HG03342 (cell line): ENCODE data around the gene LDAH.

Experiments used
- ATAC-seq: cut with Tn5 transposase; IDR thresholded peaks from one replicate; pipeline ENCODE4 v1.9.1; 2021; ENCODE audit warnings: mild to moderate bottlenecking, moderate library complexity; ENCODE audit not compliant: unreplicated experiment

Gene LDAH

DNA sequence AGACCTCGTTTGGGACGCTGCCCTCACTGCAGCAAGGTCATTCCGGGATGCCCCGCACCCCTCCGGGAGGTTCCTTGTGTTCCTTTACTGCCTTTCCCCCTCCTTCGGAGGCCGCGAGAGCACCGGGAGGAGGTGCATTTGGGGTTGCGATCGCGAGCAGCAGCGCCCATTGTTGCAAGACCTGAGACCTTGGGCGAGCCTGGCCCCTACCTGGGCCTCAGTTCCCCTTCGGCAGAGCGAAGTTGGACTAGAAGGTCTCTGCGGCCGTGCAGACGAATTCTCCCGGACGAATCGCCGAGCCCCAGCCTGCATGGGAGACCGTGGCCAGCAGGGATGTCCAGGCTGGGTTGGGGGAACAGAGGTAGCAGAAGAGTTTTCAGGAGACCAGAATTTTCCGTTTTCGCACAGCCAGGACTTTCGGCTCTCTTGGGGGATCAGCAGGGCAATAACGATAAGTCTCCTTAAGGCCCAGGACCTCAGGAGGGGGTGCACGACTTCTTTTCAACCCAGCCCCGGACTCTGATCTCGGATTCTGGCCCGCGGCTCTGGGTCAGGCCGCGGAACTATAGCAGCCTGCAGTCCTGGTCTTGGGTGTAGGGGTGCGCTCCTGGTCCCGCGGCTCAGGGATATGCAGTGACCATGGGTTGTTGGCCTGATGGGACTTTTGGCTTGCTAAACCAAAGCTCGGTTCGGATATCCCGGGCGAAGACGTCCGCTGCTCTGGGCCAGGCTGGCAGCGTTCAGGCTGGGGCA lies 153.2 kb downstream of the LDAH start:
- ATAC-seq: no peak

DNA sequence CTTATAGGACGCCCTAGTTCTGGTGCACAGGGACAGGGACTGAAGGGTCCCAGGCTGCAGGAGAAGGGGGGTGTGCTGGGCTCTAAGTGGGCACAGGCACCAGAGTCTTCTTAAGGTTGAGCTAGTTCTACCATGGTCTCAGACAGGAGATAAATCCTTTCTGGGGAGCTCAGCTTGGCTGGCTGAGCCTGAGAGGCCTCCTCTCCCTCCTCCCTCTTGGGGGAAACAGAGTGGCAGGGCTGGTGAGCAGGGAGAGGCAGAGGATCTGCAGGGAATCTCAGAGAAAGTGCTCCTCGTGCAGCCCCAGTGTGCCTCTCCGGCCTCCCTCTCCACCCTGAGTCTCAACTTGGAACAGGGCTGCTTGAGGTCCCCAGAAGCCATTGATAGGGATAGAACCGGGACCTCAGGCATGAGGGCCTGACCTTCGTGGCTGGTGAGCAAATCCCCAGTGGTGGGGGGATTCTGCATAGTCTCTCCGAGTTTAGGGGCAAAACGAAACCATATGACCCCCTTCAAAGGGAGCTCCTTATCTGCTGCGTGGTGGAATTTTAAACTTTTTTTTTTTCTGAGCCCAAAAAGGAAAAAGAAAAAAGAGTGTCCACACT lies 153.9 kb downstream of the LDAH start:
- ATAC-seq: no peak

DNA sequence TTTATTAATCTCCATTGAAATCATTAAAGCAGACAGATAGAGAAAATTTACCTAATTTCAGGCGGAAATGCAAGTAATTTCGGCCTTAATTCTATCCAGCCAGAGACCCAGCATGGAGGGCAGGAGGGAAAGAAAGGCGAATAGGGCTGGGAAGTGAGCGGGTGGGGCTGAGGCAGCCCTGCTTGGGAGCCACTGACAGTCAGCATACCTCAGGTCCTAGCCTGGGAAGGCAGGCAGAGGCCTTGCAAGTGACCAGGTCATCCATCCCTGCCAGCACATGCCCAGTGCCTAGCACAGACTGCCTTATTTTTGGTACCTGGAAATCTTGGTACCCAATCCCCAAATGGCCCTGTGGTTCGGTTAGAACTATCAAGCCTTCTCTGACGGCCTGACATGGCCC lies 154.4 kb downstream of the LDAH start:
- no peak for ATAC-seq

DNA sequence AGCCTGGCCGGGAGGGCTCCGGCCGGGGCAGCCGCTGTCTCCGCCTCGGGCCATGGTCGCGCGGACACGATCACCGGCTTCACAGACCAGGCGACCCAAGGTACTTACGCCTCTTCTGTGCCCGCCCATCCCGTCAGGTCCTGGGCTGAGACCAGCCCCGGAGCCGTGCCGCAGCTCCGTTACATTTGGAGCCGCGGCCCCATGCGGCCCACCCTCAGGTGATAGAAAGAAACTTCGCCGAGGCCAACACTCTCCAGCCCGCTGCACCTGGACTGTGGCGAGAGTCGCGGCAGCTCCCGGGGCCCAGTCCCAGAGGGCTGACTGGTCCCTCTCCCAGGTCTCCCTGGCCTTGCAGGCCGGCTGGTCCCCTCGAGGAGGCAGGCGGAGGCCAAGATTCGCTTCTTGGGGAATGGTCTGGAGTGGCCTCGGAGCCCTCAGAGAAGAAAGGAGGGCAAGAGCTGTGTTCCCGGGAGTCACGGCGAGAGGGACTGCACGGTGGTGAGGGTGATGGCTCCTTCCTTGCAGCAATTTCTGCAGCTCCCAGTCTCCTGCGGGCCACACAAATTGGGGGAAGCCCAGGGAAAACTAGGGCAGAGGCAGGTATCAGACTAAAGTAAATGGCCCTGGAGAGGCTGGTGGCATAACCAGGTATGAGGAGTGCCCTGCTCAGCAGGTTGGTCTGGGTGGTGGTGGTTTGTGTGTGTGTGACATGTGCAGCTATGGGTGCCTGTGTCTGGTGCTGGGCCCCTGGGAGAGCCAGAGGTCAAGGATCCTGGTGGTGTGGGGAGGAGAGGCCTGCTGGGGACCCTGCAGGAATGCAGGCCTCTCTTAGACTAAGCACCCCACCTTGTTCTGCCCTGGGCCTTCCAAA lies 155.1 kb downstream of the LDAH start:
- no peak for ATAC-seq

DNA sequence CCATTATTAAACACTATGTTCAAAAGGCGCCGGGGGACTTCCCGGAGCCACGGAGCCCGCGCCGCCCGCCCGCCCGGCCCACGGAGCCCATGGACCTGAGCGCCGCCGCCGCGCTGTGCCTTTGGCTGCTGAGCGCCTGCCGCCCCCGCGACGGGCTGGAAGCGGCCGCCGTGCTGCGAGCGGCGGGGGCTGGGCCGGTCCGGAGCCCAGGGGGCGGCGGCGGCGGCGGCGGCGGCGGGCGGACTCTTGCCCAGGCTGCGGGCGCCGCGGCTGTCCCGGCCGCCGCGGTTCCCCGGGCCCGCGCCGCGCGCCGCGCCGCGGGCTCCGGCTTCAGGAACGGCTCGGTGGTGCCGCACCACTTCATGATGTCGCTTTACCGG lies 155.8 kb downstream of the LDAH start:
- no peak for ATAC-seq

DNA sequence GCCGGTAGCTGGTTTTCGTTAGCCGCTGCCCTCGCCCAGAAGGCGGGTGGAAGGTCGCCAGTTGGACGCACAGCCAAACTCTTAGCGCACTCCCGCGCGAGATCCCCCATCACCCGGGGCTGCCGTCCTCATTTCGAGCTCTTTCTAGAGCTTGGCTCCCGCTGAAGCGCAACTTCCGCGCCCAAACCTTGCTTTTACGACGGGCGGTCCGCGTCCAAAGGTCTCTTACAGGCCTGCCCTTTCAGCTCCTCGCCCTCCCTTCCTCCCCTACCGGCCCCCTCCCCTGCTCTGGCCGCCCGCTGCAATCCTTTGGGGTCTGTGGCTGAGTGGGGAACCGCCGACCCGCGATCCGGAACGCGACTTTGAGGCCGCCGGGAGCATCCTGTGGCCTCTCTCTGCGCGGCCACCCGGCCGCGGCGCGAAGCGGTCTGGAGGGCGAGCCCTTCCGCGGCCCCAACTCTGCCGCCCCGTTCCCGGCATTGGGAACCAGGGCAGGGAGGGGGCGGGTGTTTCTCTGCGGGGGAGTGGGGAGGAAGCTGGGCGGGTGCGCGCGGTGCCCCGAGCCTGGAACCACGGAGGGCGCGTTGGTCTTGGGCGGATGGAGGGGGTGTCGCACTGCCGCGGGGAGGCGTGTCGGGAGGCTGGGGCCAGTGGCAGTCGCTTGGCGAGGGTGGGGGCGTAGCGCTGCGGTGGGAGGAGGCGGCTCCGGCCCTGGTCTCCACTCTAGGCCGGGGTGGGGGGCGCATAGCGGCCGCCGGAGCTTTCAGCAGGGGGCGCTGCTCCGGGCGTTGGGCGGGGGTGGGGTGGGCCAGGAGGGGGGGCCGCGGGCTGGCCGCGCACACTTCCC lies 156.4 kb downstream of the LDAH start, which contains the start of gene GDF7:
GDF7 (plus strand) TSS at position 841 of the 847 bp plus-strand sequence. CDS start 96 bp downstream, outside the sequence.
- ATAC-seq: no peak

DNA sequence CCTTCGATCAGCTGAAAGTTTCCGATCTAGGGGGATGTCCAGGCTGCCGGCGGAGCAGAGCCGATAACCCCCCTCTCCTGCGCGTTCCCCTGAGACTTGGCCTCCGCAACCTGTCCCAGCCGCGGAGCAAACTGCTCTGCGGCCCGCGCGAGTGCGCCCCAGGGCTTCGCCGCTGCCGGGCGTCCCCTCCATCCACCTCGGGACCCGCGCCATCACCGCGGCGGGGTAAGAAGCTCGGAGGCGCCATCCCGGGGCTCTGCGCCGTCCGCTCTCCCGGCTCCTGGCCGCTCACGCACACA lies 156.9 kb downstream of the LDAH start:
- no peak for ATAC-seq

DNA sequence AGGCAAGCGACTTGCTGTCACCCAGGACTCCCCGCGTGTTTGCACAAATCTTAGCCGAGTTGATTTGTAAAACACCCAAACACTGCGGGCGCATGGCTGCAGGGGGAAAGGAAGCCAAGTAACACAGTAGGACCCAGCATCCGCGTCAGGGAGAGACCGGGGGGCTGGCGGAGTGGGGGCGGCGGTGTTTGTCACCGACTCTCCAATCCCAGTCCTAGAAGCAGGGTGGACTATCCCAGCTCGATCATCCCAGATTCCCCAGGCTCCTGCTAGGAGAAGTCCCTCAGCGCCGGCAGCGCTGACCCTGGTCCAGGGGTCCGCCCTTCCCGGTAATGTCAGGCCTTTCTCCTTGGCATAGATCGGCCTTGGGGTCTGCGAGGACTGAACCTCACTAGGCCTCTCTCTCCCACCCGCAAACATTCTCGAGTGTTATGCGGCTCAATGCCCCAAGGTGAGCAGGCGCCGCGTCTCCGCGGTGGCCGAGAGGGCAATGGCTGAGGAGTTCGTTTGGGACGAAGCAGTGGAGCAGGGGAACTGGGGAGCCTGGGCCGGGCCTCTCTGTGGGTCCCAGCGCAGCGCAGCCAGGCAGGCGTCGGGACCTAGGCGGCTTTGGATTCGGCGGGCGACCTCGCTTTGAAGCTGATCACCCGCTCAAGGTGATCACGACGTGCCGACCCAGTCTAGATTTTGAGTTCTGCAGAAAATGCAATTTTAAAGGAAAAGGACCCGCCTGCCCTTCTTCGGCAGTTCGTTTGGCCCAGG lies 157.5 kb downstream of the LDAH start:
- ATAC-seq: no peak

DNA sequence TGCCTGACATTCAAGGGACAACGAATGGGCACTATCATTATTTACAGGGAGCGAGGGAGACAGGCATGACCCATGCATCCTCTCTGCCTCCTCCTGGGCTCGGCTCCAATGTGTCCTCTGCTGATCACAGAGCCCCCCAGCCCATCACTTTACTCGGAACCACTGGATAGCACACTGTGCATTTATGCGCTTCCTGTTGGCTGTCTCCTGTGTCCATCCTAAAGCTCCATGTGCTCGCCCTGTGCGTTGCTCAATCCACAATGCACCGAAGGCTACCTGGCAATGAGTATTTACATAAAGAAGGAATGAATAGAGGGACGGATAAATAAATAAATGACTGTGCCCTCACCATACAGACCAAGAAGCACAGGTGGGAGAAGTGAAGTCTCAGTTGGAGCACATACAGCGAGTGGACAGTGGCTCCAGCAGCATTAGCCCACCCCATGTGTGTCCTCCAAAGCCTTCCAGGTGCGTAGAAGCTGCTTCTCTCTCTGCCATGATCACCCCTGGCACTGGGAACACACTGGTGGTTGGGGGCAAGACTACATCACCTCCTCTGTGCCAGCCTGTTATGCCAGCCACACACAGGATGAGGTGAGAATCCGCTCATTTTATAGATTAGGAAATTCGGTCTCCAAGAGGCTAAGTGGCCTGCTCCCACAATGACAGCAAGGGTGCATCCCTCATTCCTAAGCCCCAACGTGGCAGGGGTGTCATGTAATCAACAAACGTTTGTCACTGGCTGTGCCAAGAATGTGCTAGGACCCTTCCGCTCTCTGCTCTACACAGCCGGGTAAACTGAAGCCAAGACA lies 158.3 kb downstream of the LDAH start:
- no peak for ATAC-seq

DNA sequence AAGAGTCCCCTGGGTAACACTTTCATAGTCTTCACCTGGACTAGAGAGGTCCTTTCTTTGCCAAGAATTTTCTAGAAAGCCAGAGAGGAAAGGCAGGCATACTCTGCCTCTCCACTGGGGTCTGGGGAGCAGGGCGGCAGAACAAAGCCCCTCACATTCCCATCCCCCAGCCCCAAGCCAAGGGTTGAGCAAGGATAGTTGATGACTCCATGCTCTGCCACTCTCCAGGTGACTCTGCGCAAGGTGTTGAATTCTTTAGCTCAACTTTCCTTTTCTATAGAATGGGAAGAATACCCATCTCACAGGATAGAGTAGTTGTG lies 158.9 kb downstream of the LDAH start:
- no peak for ATAC-seq

DNA sequence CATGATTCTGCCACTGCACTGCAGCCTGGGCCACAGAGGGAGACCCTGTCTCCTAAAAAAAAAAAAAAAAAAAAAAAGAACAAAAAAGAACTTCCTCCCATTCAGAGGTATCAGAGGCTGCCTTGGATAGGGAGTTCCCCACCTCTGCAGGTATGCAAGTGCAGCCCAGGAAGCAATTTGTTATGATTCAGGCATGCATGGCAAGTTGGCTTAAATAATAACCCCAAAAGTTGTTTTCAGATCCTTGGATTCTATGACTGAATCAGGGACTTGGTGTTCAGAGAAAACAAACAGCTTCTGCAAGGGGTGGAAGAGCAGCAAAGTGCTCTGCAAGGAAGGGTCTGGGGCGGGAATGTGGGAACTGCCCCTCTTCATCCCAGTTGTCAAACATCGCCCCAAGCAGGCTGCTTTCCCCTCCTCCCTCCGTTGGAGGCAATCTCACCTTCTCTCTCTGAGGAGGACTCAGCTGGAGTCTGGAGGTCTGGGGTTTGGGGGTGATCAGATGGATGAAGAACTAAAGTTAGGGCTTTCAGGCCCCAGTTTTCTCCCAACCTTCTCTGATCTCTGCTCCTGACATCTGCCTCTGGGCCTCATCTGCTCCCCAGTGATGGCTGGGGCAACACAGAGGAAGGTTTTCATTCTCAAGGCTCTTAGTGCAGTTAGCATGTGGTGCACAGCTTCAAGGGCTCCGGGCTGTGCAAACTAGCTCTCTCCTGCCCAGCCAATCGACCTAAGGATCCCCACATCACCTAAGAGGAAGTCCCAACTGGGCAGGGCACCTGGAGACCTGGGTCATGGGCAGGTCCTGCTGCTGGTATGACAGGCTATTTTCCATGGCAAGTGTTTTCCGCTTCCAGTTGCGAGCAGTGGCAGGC lies 159.5 kb downstream of the LDAH start:
- ATAC-seq: no peak

DNA sequence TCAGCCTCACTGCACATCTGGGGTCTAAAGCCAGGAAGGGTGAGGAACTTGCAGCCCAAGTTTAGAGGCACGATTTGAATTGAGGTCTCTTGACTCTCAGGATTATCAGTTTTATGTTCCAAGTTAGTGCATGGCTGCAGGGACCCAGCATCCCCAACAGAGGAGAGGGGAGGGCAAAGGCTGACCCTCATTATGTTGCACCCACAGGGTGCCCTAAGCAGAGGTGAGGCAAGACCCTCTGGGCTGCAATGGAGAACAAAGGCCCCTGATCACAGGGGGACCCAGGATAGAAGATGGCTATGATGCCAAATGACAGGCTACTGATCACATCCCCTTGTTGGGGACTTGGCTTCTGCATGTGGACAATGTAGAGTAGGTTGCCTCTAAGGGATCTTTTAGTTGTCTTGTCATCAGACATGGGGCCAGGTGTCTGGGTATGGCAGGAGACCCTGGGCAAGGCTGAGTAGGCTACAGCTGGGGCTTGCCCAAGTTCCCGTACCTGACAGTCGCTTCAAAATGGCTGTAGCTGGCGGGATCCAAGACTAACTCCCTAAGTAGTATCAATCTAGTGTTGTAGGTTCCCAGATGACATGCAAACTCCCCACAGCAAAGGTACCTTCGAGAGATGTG lies 160.5 kb downstream of the LDAH start:
- no peak for ATAC-seq

DNA sequence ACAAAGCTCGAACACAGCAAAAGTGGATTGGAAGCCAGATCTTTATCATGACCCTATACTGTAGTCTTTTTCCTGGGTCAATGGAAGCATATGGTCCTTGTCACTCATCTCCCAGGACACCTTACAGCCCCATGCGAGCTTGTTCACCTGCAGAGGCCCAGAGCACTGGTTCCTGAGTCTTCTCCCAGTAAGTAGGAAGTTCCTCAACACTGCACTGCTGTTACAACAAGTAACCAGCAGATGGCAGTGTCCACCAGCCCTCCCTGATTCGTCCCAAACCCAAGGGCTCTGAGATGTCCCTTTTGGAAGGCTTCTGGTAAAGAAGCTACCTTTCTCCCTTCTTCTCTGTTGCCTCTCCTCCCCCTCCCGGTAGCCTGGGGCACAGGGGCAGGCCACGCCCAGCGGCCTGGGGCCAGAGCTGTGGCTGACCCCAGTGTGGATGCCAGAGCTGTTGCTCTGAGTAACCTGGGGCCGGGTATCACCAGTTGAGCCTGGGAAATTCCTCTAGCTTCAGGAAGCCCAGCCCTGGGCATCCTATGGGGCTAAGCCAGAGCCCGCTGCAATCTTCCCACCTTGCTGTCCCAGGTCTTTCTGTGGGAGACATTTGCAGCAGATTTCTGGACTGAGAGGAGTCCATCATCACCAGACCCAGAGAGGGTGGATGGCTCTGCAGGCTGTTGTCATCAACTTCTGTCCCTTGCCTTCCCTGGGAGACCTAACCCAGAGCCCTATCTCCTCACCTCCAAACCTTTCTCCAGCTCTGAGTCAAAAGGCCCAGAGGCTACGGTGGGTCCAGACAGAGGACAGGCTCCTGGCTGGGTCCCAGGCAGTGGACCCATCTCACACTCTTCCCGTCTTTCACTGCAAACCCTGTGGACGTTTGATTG lies 161.2 kb downstream of the LDAH start:
- peak; percentile 61 for ATAC-seq

DNA sequence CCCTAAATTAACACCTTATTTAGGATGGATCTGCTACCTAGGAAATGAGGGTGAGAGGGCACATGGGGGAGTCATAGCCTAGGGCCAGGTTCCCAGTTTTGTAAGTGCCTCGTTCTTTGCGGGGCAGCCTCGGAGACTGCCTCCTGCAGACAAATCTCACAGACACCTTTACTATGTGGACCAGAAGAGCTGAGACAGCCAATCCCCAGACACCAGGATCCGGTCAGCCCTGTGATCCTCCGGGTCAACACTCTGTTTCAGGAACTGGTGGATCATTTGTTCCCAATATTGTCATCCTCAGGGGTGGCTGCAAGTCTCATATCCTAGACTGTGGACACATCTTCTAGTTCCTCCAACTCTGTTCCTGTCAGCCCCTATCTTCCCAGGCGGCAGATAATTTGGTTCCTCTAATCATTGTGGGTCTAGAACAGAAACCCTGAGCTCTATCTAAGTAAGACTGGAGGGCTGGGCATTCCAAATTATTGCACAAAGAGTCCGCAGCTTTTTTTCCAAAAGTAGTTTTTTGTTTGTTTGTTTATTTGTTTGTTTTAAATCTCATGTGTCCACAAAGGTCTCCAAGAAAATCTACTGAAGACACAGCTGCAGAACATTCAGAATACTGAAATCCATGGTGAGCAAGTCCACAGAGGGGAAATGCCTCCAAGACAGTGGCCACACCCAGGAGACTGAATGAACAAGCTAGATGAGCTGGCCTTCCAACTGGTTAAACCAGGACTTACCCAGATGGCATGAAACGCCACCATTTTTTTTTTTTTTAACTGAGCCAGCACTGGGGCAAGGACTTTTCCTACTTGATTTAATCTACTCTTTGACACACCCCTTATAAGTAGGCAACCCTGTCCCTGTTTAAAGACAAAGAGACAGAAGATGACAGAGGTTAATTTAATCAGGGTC lies 162.1 kb downstream of the LDAH start:
- no peak for ATAC-seq

DNA sequence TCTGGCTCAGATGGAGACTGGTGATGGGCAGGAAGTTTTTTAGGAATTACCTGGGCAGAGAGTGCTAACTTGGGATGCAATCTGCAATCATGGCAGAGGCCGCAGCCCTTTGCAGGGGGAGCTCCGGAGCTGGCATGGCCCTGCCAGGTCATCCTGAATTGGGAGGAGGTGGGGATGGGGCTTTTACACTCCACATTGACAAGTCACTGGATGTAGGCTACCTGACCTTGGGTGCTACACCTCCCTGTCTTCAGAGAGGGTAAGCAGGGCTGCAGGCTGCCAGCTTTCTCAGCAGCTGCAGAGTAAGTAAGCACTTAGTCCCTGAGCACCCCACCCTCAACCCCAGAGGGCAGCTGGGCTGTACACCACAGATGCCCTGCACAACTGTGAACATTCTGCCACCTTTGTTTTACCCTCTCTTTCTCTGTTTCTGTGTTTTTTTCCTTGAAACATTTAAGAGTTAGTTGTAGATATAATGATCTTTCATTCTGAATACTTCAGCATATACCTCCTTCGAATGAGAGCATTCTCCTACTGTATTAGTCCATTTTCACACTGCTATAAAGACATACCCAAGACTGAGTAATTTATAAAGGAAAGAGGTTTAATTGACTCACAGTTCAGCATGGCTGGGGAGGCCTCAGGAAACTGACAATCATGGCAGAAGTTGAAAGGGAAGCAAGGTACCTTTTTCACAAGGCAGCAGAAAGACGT lies 165.2 kb downstream of the LDAH start:
- no peak for ATAC-seq

DNA sequence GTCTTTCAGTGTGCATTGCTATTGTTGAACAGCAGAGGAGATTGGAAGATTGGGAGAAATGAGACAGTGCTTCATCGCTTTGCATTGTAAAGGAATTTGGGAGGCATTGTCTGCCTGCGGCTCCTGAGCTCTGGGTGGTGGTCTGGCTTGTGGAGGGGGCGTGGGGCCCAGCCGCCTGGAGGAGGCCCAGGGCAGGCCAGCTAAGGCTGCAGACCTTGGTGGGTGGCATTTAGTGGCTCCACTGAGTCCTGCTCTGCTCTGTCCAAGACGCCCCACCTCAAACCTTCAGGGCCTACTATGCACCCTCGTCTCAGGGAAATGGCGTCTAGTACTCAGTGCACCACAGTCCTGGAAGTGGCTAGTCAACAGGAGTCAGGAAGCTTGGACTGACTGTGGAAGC lies 166.3 kb downstream of the LDAH start:
- ATAC-seq: no peak
